ENCODE results near the gene TPTE.
"Not testable (repeated sequence)": the region's sequence is repeated elsewhere in the genome, so short reads cannot be mapped to it uniquely, and the experiment has no call there.

Gene TPTE

DNA sequence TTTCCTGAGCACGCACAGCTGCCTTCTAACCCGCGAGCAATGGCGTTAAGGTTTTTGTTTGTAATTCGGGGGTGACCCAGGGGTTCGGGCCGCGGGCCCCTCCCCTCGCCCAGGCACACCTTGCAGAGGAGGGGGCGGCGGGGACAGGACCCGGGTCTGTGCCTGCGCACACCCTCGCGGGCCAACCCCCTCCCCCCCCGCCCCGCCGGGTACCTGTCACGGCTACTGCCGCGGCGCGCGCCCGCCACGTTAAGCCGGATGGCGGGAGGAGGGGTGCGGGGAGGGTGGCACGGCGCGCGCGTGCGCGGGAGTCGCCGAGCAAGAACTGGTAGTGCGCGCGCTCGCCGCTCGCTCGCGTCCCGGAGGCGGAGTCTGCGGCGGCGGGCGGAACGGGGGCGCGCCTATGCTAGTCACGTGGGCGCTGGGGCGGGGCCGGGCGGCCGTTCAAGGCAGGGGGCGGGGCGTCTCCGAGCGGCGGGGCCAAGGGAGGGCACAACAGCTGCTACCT lies at the start of gene TPTE:
Gene TPTE, plus strand, starts transcription at position 493 of the 508 bp plus-strand sequence. CDS start 17,141 bp downstream, outside the sequence.
- in situ Hi-C loops (cut with MboI; ENCODE audit: low sequenced_read_pairs) = no loop called here

DNA sequence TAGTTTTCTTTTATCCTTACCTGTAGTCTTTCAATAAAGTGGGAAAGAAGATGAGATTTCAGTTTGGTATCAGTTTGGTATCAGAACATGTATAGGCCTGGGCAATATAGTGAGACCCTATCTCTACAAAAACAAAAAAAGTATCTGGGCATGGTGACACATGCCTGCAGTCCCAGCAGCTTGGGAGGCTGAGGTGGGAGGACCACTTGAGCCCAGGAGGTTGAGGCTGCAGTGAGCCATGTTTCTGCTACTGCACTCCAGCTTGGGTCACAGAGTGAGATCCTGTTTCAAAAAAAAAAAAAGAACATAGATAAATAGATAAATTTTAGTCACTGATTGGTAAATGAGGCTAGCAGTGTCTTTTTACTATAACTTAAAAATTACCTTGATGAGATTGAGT lies 49.4 kb upstream of the TPTE start:
- in situ Hi-C loops (cut with MboI; ENCODE audit: low sequenced_read_pairs) = not testable (repeated sequence)

DNA sequence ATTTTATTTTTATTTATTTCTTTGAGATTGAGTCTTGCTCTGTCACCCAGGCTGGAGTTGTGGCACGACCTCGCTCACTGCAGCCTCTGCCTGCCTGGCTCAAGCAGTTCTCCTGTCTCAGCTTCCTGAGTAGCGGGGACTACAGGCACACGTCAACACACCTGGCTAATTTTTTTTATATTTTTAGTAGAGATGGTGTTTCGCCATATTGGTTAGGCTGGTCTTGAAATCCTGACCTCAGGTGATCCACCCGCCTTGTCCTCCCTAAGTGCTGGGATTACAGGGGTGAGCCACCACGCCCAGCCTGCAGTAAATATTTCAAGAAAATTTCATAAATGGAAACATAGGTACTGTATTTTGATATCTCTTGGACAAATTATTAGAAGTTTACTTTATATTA lies 43.6 kb upstream of the TPTE start:
- in situ Hi-C loops (cut with MboI; ENCODE audit: low sequenced_read_pairs) = not testable (repeated sequence)

DNA sequence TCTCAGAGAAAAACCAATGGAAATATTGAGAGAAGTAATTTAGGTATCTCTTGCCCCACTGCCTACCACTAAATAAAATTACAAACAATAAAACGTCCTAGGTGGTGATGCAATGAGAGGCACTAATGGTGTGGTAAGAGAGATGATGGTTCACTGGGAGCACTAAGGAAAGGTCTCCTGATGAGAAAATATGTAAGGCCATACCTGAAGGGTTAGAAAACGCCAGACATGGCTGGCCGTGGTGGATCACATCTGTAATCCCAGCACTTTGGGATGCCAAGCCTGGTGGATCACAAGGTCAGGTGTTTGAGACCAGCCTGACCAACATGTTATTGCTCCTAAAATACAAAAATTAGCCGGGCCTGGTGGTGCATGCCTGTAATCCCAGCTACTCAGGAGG lies 41.5 kb upstream of the TPTE start:
- in situ Hi-C loops (cut with MboI; ENCODE audit: low sequenced_read_pairs) = not testable (repeated sequence)

DNA sequence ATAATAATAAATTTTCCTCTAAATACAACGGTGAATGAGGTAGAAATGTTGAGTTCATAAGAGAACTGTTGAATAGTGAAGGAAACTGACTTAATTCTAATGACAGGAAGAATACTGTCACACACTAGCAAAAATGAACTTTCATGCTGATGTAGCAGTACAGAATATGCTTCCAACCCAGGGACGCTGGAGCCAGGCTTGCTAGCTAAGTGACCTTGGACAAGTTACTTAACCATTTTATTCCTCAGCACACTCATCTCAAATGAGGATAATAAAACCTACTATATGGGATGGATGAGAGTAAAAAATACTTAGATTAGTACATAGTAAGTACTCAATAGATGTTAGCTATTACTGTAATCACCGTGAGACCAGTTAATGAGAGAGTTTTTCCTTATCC lies 36.5 kb upstream of the TPTE start:
- in situ Hi-C loops (cut with MboI; ENCODE audit: low sequenced_read_pairs) = not testable (repeated sequence)

DNA sequence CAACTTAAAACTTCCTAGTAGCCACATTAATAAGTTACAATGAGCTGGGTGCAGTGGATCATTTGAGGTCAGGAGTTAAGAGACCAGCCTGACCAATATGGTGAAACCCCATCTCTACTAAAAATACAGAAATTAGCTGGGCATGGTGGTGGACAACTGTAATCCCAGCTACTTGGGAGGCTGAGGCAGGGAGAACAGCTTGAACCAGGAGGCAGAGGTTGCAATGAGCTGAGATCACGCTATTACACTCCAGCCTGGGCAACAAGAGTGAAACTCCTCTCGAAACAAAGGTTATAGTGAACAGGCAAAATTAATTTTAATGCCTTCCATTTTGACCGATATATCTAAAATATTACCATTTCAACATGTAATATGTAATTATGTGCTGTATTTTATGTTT lies 30.9 kb upstream of the TPTE start:
- in situ Hi-C loops (cut with MboI; ENCODE audit: low sequenced_read_pairs) = not testable (repeated sequence)

DNA sequence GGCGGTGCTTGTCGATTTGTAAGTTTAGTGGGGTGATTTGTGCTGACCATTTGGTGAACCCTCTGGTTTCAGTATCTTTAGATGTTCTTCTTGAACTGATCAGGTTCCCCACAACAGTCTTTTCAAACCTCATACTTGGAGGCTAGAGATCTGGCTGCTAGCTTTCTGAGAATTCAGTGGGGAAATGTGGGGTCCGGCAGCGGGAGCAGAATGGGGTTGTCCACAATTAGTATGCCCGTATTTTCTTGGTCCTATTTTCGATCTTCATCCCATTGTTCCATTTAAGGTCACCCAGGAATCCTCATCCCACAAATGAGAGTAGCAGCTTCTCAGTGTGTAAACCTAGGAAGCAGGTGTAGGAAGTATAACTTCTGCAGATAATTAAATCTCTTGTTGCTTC lies 10.3 kb upstream of the TPTE start:
- in situ Hi-C loops (cut with MboI; ENCODE audit: low sequenced_read_pairs) = no loop called here

DNA sequence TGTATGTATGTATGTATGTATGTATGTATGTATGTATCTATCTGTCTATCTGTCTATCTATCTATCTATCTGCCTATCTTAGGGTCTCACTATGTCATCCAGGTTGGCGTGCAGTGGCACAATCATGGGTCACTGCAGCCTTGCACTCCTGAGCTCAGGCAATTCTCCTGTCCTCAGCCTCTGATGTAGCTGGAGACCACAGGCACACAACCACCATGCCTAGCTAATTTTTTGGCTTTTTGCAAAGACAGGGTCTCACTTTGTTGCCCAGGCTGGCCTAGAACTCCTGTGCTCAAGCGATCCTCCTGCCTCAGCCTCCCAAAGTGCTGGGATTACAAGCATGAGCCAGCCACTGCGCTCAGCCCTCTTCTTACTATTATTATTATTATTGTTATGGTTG lies 4.5 kb upstream of the TPTE start:
- in situ Hi-C loops (cut with MboI; ENCODE audit: low sequenced_read_pairs) = not testable (repeated sequence)

DNA sequence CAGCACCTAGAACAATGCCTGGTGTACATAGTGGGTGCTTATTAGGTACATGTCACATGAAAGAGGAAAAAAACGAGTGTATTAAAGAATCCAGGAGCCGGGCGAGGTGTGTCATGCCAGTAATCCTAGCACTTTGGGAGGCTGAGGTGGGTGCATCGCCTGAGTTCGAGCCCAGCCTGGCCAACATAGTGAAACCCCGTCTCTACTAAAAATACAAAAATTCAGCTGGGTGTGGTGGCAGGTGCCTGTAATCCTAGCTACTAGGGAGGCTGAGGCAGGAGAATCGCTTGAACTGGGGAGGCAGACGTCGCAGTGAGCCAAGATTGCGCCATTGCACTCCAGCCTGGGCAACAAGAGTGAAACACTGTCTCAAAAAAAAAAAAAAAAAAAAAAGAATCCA lies 3.5 kb upstream of the TPTE start:
- in situ Hi-C loops (cut with MboI; ENCODE audit: low sequenced_read_pairs) = not testable (repeated sequence)

DNA sequence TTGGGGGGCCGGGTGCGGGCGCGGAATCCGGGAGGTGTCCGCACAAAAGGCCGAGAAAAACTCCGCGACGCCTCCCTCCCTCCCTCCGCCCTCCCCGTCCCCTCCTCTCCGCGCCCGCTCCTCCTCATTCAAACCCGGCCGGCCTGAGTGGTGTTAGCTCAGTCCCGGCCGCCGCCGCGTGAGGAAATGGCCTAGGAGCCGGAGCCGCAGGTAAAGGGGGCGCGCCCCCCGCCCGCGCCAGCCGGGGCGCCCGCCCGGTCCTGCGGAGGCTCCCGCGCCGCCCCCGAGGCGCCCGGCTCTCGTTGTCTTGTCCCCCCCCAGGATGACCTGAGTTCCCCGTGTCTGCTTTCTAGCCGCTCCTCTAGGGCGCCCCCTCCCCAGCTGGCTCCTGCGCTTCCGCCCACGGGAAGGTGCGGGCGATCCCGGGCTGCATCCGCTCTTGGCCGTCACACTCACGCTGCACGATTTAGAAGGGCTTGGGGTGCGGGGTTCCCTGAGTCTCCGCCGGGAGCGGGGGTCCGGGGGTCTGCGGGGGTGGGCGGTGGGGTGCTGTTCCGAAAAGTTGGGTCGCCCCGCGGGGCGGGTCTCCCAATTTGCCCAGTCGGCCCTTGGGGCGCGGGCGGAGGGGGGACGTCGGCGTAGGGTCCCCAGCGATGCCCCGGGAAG lies 585 bp downstream of the TPTE start:
- in situ Hi-C loops (cut with MboI; ENCODE audit: low sequenced_read_pairs) = not testable (repeated sequence)

DNA sequence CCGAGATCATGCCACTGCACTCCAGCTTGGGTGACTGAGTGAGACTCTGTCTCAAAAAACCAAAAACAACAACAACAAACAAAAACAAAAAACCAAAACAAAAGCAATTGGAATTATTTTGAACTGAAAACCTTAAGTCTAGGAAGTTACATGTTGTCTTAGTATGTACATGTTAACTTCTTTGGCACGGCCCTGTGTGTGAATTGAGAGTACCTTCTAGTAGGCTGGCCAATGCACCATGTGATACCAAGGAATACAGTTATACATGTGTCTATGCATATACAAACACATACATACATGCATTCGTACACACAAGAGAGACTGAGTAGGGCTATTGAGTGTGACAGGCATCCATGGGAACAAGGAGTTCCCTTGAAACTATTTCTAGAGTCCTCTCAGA lies 18.6 kb downstream of the TPTE start:
- in situ Hi-C loops (cut with MboI; ENCODE audit: low sequenced_read_pairs) = no loop called here

DNA sequence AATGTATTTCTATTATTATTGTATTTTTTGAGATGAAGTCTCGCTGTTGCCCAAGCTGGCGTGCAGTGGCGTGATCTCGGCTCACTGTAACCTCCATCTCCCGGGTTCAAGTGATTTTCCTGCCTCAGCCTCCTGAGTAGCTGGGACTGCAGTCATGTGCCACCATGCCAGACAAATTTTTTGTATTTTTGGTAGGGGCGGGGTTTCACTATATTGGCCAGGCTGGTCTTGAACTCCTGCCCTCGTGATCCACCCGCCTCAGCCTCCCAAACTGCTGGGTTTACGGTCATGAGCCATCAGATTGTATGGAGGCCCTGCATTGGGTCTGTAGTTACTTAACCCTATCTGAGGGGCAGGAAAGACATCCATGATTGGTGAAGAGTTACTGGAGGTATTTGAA lies 23.0 kb downstream of the TPTE start:
- in situ Hi-C loops (cut with MboI; ENCODE audit: low sequenced_read_pairs) = not testable (repeated sequence)

DNA sequence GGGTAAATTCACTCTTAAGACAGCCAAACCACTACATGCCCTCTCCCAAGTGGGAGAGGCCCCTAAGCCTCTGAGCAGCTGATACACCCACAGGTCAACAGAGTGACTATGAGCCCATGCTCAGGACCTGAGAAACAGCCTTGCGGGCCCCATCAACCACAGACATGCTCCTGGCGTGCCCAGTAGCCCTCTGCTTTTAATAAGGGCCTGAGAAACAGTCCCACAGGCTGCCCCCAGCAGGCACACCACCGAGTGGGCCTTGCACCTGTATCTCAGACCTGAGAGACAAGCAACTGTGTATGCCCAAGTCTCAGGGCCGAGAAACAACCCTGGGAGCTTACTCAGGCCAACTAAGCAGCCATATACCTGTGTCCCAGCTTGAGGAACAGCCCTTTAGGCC lies 26.5 kb downstream of the TPTE start:
- in situ Hi-C loops (cut with MboI; ENCODE audit: low sequenced_read_pairs) = not testable (repeated sequence)

DNA sequence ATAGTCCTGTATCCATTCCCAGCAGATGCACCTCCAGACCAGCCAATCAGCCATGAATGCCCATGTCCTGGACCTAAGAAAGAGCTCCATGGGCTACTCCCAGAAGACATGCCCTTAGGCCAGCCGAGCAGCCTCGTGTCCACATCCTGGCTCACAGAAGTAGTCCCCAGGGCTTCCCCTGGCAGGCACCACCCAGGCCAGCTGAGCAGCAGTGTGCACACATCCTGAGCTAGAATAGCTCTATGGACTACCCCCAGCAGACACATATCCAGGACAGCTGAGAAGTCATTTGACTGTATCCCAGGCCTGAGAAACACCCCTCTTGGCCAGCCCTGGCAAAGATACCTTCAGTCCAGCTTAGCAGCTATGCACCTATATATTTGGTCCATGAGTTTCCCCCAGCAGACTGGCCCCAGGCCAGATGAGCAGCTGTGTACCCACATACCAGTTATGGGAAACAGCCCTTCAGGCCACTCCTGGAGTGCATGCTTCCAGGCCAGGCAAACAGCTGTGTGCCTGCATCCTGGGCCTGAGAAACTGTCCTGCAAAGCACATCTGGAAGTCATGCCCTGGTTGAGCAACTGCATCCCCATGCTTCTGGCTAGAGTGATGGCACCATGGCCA lies 27.1 kb downstream of the TPTE start:
- in situ Hi-C loops (cut with MboI; ENCODE audit: low sequenced_read_pairs) = not testable (repeated sequence)

DNA sequence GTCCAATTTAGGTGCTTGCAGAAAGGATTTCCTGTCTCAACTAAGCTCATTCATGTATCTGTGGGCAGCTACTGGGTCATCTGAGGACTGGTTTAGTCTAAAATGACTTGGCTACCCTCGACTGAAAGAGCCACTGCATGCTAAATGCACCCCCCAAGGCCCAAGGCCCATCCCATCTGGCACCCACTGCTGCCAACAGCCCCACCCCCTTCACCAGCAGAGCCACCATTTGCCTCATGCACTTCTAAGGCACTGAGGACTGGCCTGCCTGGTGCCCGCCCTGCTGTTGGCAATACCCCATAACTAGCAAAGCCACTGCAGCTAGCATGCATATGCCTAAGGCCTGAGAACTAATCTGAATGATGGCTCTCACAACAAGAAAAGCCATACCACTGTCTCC lies 49.4 kb downstream of the TPTE start:
- in situ Hi-C loops (cut with MboI; ENCODE audit: low sequenced_read_pairs) = not testable (repeated sequence)

DNA sequence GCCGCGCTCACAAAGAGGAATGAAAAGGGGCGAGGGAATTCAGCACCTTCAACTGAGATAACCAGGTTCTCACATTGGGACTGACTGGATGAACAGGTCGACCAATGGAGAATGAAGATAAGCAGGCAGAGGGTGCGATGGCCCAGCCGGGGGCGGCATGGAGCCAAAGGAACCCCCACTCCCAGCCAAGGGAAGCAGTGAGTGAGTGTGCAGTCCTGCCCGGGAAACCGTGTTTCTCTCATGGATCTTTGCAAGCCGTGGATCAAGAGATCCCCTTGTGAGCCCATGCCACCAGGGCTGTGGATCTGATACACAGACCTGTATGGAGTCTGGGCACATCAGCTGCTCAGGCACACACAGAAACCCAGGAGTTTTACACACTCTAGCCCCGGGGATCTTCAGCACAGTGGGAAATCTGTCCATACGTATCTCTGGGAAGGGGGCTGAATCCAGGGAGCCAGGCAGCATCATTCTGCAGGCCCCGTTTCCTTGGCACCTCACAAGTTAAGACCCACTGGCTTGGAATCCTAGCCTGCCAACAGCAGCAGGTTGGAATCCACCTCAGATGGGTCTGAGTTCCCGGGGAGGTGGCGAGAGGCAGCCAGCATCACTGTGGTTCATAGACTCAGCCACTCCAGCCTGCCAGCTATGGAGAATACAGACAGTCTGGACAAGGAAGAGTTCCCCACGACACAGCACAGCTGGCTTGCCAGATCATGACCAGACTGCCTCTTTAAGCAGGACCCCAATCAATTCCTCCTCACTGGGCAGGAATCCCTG lies 53.3 kb downstream of the TPTE start:
- in situ Hi-C loops (cut with MboI; ENCODE audit: low sequenced_read_pairs) = not testable (repeated sequence)

DNA sequence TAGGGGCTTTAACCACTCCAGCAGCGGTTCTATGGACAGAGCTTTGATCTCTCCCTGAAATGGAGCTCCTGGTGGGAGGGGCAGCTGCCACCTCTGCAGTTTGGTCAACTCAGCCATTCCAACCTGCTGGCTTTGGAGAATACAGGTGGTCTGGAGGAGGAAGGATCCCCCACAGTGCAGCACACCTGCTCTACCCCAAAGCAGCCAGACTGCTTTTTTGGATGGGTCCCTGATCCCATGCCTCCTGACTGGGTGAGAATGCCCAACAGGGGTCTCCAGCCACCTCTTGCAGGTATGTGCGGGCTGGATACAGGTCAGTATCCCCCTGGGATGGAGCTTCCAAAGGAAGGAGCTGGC lies 53.9 kb downstream of the TPTE start:
- in situ Hi-C loops (cut with MboI; ENCODE audit: low sequenced_read_pairs) = no loop called here

DNA sequence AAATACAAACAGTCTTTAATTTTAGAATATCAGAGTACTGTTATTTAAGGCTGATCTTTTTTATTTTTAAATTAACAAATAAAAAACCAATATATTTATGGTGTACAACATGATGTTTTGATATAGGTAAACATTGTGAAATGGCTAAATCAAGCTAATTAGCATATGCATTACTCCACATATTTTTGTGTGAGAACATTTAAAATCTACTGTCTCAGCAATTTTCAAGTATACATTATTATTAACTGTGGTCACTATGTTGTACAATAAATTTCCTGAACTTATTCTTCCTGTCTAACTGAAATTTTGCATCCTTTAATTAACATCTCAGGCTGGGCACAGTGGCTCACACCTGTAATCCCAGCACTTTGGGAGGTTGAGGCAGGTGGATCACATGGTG lies 57.5 kb downstream of the TPTE start:
- in situ Hi-C loops (cut with MboI; ENCODE audit: low sequenced_read_pairs) = not testable (repeated sequence)

DNA sequence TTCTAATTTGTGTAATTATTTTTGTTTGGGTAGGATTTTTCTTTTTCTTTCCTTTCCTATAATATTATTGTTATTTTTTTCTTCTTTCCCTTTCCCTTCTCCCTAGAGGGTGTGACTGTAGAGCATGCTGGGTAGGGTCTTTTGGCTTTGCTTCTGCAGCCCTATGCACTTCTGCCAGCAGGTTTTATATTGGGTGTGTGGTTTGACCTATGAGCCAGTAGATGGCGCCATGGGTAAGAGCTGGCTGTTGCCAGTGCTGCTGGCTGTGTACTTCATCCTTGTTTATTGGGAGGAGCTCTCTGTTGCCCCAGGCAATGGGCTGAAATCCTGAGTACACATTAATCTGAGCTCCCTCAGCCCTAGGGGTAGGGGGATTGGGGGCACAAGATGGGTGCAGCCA lies 67.7 kb downstream of the TPTE start:
- in situ Hi-C loops (cut with MboI; ENCODE audit: low sequenced_read_pairs) = not testable (repeated sequence)

DNA sequence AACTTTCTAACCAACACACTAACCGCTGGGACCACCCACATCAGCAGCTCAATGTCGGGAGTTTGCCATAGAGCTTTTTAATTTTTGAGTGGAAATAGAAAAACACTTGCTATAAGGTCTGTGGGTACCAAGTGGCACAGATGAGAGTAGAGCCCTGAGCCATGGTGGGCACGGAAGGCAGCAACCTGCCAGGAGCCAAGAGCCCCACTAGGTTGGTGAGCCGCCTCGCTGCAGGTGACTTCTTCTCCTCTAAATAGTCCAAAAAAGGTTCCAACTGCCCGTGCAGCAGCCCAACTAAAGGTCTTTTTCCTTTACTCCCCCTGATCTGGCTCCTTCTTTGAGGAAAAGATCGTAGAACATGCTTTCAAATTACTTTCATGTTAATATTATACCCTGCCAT lies 85.7 kb downstream of the TPTE start:
- in situ Hi-C loops (cut with MboI; ENCODE audit: low sequenced_read_pairs) = not testable (repeated sequence)

DNA sequence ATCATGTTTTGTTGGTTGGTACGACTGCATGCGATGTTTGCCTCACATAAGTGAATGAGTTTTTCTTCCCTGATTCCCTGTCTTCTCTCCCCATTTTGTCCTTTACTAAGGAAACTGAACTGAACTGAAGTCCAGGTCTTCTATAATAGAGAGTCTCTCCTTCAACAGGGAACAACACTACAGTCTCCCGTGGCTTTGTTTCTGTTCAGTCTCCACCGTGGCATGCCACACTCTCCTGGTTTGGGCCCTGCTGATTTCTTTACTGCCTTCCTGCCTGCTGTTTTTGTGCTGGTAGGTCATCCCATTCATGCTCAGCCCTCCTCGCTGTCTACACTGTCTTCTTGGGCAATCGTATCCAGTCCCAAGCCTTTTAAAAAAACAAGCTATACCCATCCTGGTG lies 92.9 kb downstream of the TPTE start:
- in situ Hi-C loops (cut with MboI; ENCODE audit: low sequenced_read_pairs) = not testable (repeated sequence)

DNA sequence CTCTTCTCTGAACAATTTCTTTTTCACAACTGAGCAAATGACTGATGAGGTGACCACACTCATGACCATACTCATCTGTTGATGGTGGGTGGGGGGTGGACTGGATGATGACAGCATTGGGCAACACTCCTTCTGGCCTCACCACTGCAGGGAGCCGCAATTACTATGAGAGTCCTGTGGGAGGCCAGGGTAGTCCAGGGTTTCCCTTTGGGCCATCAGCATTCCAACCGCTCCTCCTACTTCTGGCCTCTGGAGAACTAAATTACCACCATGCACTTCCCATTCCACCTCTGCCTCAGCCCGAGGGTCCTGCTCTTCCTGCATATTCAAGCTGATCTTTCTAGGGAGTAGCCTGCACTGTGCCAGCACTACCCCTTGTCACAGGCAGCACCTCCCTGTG lies 94.7 kb downstream of the TPTE start:
- in situ Hi-C loops (cut with MboI; ENCODE audit: low sequenced_read_pairs) = not testable (repeated sequence)
